Measurements from ENCODE around the gene CD27.

Gene CD27

DNA sequence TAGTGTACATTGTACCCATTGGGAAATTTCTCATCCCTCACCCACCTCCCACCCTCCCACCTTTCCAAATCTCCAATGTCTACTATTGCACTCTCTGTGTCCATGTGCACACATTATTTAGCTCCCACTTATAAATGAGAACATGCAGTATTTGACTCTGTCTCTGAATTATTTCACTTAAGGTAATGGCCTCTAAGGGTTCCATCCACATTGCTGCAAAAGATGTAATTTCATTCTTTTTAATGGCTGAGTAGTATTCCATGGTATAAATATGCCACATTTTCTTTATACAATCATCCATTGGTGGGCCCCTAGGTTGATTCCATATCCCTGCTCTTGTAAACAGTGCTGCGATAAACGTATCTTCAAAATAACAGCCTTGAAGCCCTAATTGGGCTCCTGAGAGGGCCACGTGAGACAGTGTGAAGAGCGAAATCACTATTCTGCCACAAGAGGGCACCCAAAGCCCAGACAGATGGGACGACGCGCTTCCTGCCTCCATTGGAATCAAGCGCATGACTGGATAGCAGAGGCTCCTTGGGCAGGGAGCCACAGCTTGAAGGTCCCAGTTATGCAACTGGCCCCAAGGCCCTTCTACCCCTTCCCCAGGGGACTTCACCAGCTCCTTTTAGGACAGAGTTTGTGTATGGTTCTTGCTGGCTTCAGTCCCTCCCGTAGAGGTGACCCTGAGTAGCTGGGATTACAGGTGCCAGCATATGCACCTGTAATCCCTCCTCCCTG lies 21.3 kb upstream of the CD27 start:
- Histone ChIP-seq H3K27ac (ENCODE audit: extremely low read depth, low read depth, low read length) (no peak overlapping the region), H3K4me3 (ENCODE audit: low read depth, low read length) (no peak overlapping the region), H3K36me3 (ENCODE audit: control insufficient read depth in 2 of 2, insufficient read depth in 1 of 2, low read length in 2 of 2) (no peaks in the 10 kb centered on the region), H3K4me1 (ENCODE audit: control insufficient read depth, insufficient read depth, low read length) (no peaks in the 10 kb centered on the region), H3K9me3 (ENCODE audit: control insufficient read depth, insufficient read depth, low read depth, low read length) (no peaks in the 10 kb centered on the region)
- ChIA-PET POLR2A (interaction anchor here (0.7 to 1.3 kb wide), 4 partner anchors 40 to 97 kb away, joined by 3 to 4 read pairs (median 4); partner anchors contain the start of genes MRPL51 and VAMP1), CTCF (interaction anchor here (0.5 to 5.6 kb wide), 33 partner anchors 11 to 1522 kb away, joined by 3 to 73 read pairs (median 4); partner anchors contain the start of gene TNFRSF1A)
- TF ChIP-seq ZSCAN30 (tag by site-specific recombination; IDR thresholded peaks at IDR 0.05): peak; percentile 79
- TF ChIP-seq ZNF211 (tag by site-specific recombination; IDR thresholded peaks at IDR 0.05; ENCODE audit: low read depth): no peak
- TF ChIP-seq TRIM28 (IDR thresholded peaks at IDR 0.05; ENCODE audit: borderline replicate concordance, low read length): no peak
- no peak for TF ChIP-seq ZNF837 (tag by site-specific recombination; IDR thresholded peaks at IDR 0.05)
- peak; percentile 90 for TF ChIP-seq ZNF146 (tag by site-specific recombination; IDR thresholded peaks at IDR 0.05)
- TF ChIP-seq, protein P1, sequence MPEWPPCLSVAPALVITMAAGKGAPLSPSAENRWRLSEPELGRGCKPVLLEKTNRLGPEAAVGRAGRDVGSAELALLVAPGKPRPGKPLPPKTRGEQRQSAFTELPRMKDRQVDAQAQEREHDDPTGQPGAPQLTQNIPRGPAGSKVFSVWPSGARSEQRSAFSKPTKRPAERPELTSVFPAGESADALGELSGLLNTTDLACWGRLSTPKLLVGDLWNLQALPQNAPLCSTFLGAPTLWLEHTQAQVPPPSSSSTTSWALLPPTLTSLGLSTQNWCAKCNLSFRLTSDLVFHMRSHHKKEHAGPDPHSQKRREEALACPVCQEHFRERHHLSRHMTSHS (tag by site-specific recombination; IDR thresholded peaks at IDR 0.05): no peak
- 0 out of 2 replicates have a peak, but pooled peaks have one; percentile 43 for TF ChIP-seq ZFP69B (tag by site-specific recombination; IDR thresholded peaks at IDR 0.05)
- TF ChIP-seq ZNF391 (tag by site-specific recombination; IDR thresholded peaks at IDR 0.05; ENCODE audit: borderline replicate concordance, low read depth): 0 out of 2 replicates have a peak, but pooled peaks have one; percentile 39
- TF ChIP-seq ZNF654 (tag by site-specific recombination; IDR thresholded peaks at IDR 0.05; ENCODE audit: low read depth): peak; percentile 99
- TF ChIP-seq ZEB2 (tag by site-specific recombination; IDR thresholded peaks at IDR 0.05): peak; percentile 59
- TF ChIP-seq ZNF521 (tag by site-specific recombination; IDR thresholded peaks at IDR 0.05): no peak
- no peak for TF ChIP-seq ZNF138 (tag by site-specific recombination; IDR thresholded peaks at IDR 0.05; ENCODE audit: borderline replicate concordance)
- TF ChIP-seq ZNF629 (tag by site-specific recombination; IDR thresholded peaks at IDR 0.05): no peak
- peak; percentile 54 for TF ChIP-seq ZNF600 (tag by site-specific recombination; IDR thresholded peaks at IDR 0.05)
- TF ChIP-seq, protein P2, sequence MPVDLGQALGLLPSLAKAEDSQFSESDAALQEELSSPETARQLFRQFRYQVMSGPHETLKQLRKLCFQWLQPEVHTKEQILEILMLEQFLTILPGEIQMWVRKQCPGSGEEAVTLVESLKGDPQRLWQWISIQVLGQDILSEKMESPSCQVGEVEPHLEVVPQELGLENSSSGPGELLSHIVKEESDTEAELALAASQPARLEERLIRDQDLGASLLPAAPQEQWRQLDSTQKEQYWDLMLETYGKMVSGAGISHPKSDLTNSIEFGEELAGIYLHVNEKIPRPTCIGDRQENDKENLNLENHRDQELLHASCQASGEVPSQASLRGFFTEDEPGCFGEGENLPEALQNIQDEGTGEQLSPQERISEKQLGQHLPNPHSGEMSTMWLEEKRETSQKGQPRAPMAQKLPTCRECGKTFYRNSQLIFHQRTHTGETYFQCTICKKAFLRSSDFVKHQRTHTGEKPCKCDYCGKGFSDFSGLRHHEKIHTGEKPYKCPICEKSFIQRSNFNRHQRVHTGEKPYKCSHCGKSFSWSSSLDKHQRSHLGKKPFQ (tag by site-specific recombination; IDR thresholded peaks at IDR 0.05): peak; percentile 57; the same call in 1 of the 2 replicates
- peak; percentile 32; the same call in 1 of the 2 replicates for TF ChIP-seq ZBTB21 (tag by site-specific recombination; IDR thresholded peaks at IDR 0.05)
- TF ChIP-seq ZNF16 (tag by site-specific recombination; IDR thresholded peaks at IDR 0.05; ENCODE audit: low read depth): no peak
- peak; percentile 56; the same call in 1 of the 2 replicates for TF ChIP-seq SP7 (tag by site-specific recombination; IDR thresholded peaks at IDR 0.05)
- TF ChIP-seq ZNF266 (tag by site-specific recombination; IDR thresholded peaks at IDR 0.05; ENCODE audit: low read depth): no peak
- TF ChIP-seq, protein P3, sequence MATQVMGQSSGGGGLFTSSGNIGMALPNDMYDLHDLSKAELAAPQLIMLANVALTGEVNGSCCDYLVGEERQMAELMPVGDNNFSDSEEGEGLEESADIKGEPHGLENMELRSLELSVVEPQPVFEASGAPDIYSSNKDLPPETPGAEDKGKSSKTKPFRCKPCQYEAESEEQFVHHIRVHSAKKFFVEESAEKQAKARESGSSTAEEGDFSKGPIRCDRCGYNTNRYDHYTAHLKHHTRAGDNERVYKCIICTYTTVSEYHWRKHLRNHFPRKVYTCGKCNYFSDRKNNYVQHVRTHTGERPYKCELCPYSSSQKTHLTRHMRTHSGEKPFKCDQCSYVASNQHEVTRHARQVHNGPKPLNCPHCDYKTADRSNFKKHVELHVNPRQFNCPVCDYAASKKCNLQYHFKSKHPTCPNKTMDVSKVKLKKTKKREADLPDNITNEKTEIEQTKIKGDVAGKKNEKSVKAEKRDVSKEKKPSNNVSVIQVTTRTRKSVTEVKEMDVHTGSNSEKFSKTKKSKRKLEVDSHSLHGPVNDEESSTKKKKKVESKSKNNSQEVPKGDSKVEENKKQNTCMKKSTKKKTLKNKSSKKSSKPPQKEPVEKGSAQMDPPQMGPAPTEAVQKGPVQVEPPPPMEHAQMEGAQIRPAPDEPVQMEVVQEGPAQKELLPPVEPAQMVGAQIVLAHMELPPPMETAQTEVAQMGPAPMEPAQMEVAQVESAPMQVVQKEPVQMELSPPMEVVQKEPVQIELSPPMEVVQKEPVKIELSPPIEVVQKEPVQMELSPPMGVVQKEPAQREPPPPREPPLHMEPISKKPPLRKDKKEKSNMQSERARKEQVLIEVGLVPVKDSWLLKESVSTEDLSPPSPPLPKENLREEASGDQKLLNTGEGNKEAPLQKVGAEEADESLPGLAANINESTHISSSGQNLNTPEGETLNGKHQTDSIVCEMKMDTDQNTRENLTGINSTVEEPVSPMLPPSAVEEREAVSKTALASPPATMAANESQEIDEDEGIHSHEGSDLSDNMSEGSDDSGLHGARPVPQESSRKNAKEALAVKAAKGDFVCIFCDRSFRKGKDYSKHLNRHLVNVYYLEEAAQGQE (tag by site-specific recombination; IDR thresholded peaks at IDR 0.05): 0 out of 2 replicates have a peak, but pooled peaks have one; percentile 37
- peak; percentile 81; the same call in 1 of the 2 replicates for TF ChIP-seq ZNF660 (tag by site-specific recombination; IDR thresholded peaks at IDR 0.05)
- no peak for TF ChIP-seq ZNF785 (tag by site-specific recombination; IDR thresholded peaks at IDR 0.05)
- TF ChIP-seq, protein P4, sequence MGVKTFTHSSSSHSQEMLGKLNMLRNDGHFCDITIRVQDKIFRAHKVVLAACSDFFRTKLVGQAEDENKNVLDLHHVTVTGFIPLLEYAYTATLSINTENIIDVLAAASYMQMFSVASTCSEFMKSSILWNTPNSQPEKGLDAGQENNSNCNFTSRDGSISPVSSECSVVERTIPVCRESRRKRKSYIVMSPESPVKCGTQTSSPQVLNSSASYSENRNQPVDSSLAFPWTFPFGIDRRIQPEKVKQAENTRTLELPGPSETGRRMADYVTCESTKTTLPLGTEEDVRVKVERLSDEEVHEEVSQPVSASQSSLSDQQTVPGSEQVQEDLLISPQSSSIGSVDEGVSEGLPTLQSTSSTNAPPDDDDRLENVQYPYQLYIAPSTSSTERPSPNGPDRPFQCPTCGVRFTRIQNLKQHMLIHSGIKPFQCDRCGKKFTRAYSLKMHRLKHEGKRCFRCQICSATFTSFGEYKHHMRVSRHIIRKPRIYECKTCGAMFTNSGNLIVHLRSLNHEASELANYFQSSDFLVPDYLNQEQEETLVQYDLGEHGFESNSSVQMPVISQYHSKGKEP (tag by site-specific recombination; IDR thresholded peaks at IDR 0.05): no peak
- peak; percentile 44; the same call in 1 of the 2 replicates for TF ChIP-seq KLF8 (tag by site-specific recombination; IDR thresholded peaks at IDR 0.05)
- TF ChIP-seq MYNN (tag by site-specific recombination; IDR thresholded peaks at IDR 0.05; ENCODE audit: borderline replicate concordance): peak; percentile 90
- TF ChIP-seq, protein P5, sequence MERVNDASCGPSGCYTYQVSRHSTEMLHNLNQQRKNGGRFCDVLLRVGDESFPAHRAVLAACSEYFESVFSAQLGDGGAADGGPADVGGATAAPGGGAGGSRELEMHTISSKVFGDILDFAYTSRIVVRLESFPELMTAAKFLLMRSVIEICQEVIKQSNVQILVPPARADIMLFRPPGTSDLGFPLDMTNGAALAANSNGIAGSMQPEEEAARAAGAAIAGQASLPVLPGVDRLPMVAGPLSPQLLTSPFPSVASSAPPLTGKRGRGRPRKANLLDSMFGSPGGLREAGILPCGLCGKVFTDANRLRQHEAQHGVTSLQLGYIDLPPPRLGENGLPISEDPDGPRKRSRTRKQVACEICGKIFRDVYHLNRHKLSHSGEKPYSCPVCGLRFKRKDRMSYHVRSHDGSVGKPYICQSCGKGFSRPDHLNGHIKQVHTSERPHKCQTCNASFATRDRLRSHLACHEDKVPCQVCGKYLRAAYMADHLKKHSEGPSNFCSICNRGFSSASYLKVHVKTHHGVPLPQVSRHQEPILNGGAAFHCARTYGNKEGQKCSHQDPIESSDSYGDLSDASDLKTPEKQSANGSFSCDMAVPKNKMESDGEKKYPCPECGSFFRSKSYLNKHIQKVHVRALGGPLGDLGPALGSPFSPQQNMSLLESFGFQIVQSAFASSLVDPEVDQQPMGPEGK (tag by site-specific recombination; IDR thresholded peaks at IDR 0.05): 0 out of 2 replicates have a peak, but pooled peaks have one; percentile 23
- TF ChIP-seq ZBTB8A (tag by site-specific recombination; IDR thresholded peaks at IDR 0.05): peak; percentile 98
- no peak for TF ChIP-seq ZNF114 (tag by site-specific recombination; IDR thresholded peaks at IDR 0.05)
